IMR-90 (cell line): ENCODE data around the gene EML3.

Experiments used
- BHLHE40 ChIP-seq: fragments of 150-350 bp; IDR thresholded peaks from 2 replicates; pipeline ENCODE4 v1.6.1; 2016; ENCODE audit warnings: mild to moderate bottlenecking, low read depth, low read length
- CEBPB ChIP-seq: IDR thresholded peaks from 2 replicates; pipeline ENCODE4 v1.6.1; 2012; ENCODE audit warnings: low read depth, low read length, improper control_type of control experiment
- CHD1 ChIP-seq: IDR thresholded peaks from 2 replicates; pipeline ENCODE4 v1.6.1; 2012; ENCODE audit warnings: low read depth, low read length, improper control_type of control experiment
- FOS ChIP-seq: fragments of 150-350 bp; IDR thresholded peaks from 2 replicates; pipeline ENCODE4 v1.6.1; 2016; ENCODE audit warnings: low read depth, low read length
- MAZ ChIP-seq: IDR thresholded peaks from 2 replicates; pipeline ENCODE4 v1.6.1; 2012; ENCODE audit warnings: low read depth, mild to moderate bottlenecking, low read length, improper control_type of control experiment, moderate library complexity, borderline replicate concordance
- MXI1 ChIP-seq: IDR thresholded peaks from 2 replicates; pipeline ENCODE4 v1.6.1; 2012; ENCODE audit warnings: low read depth, mild to moderate bottlenecking, low read length, moderate library complexity, borderline replicate concordance
- NFE2L2 ChIP-seq: fragments of 150-350 bp; IDR thresholded peaks from 2 replicates; pipeline ENCODE4 v1.6.1; 2016; ENCODE audit warnings: low read depth, mild to moderate bottlenecking, low read length
- POLR2A ChIP-seq: IDR thresholded peaks from 2 replicates; pipeline ENCODE4 v1.6.1; 2012; ENCODE audit warnings: mild to moderate bottlenecking, low read depth, low read length
- RAD21 ChIP-seq: IDR thresholded peaks from 2 replicates; pipeline ENCODE4 v1.6.1; 2012; ENCODE audit warnings: low read length, improper control_type of control experiment
- RFX5 ChIP-seq: IDR thresholded peaks from 2 replicates; pipeline ENCODE4 v1.8.0; 2012; ENCODE audit warnings: low read depth, mild to moderate bottlenecking, low read length, moderate library complexity
- TF ChIP-seq, protein P1 (sequence below): conservative IDR thresholded peaks from 2 replicates; pipeline ENCODE4 v1.5.1; 2012; ENCODE audit warnings: mild to moderate bottlenecking, low read depth, low read length, improper control_type of control experiment
- TF ChIP-seq, protein P2 (sequence below): fragments of 150-350 bp; IDR thresholded peaks from 2 replicates; pipeline ENCODE4 v1.6.1; 2016; ENCODE audit warnings: low read depth, mild to moderate bottlenecking, low read length, moderate library complexity, borderline replicate concordance
- TF ChIP-seq, protein P3 (sequence below): fragments of 150-350 bp; IDR thresholded peaks from 2 replicates; pipeline ENCODE4 v1.6.1; 2017; ENCODE audit warnings: mild to moderate bottlenecking, antibody characterized with exemption, low read length, low read depth

DNA sequence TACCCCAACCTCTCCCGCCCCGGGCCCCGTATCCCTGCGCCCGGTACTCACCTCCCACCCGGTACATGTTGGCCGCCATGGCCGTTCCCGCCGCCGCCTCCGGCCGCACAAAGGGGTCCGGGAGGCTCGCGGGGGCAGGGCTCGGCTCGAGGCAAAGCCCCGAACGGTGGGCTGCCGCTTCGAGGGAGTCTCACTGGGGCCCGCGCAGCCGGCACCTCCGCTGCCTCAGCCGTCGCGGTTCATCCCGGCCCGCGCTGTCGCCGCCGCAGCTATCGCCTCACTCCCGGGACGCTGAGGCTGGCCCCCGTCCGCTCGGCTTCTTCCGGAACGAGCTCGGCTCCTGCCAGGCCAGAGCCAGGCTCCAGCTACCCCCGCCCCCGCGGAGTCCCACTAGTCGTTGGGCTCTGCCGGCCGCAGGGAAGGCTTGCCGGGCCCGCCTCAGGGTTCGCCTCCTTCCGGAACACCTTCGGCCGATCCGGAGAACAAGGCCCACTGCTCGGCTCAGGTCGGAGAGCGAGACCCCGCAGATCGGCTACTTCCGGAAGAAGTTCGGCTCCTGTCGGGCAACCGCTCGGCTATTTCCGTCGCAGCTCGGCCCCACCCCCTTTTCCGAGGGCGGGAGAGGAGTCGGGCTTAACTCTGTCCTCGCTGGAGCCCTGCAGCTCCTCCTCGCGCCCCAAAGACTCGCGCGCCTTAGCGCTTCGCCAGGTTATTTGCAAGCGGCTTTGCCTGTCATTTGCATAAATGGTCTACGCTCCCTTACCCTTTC, 11.0 kb downstream of the EML3 start, which contains the start of gene MTA2:
- TF ChIP-seq POLR2A, result no peak; the same call in none of the 2 replicates
- peak; percentile 58; the same call in 1 of the 2 replicates for TF ChIP-seq MAZ
- no peak for TF ChIP-seq BHLHE40
- TF ChIP-seq, protein P1, sequence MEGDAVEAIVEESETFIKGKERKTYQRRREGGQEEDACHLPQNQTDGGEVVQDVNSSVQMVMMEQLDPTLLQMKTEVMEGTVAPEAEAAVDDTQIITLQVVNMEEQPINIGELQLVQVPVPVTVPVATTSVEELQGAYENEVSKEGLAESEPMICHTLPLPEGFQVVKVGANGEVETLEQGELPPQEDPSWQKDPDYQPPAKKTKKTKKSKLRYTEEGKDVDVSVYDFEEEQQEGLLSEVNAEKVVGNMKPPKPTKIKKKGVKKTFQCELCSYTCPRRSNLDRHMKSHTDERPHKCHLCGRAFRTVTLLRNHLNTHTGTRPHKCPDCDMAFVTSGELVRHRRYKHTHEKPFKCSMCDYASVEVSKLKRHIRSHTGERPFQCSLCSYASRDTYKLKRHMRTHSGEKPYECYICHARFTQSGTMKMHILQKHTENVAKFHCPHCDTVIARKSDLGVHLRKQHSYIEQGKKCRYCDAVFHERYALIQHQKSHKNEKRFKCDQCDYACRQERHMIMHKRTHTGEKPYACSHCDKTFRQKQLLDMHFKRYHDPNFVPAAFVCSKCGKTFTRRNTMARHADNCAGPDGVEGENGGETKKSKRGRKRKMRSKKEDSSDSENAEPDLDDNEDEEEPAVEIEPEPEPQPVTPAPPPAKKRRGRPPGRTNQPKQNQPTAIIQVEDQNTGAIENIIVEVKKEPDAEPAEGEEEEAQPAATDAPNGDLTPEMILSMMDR, result no peak
- TF ChIP-seq MXI1, result no peak; the same call in 1 of the 2 replicates
- no peak for TF ChIP-seq NFE2L2
- no peak for TF ChIP-seq CEBPB
- no peak for TF ChIP-seq RAD21
- no peak for TF ChIP-seq RFX5
- no peak for TF ChIP-seq FOS
- 0 out of 2 replicates have a peak, but pooled peaks have one; percentile 29 for TF ChIP-seq CHD1
- TF ChIP-seq, protein P2, sequence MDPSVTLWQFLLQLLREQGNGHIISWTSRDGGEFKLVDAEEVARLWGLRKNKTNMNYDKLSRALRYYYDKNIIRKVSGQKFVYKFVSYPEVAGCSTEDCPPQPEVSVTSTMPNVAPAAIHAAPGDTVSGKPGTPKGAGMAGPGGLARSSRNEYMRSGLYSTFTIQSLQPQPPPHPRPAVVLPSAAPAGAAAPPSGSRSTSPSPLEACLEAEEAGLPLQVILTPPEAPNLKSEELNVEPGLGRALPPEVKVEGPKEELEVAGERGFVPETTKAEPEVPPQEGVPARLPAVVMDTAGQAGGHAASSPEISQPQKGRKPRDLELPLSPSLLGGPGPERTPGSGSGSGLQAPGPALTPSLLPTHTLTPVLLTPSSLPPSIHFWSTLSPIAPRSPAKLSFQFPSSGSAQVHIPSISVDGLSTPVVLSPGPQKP, result no peak
- TF ChIP-seq, protein P3, sequence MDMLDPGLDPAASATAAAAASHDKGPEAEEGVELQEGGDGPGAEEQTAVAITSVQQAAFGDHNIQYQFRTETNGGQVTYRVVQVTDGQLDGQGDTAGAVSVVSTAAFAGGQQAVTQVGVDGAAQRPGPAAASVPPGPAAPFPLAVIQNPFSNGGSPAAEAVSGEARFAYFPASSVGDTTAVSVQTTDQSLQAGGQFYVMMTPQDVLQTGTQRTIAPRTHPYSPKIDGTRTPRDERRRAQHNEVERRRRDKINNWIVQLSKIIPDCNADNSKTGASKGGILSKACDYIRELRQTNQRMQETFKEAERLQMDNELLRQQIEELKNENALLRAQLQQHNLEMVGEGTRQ, result no peak
